Naive thymus-derived CD4-positive, alpha-beta T cell (primary cell): Measurements from ENCODE around the gene SNX30. TPM values are rescaled to one million over a fixed set of nuclear protein-coding genes. Genes with fewer than 3 reads are reported as not detected.

Source experiments
- ATAC-seq: fragments of 150-1000 bp; cut with Tn5 transposase; 2 replicates; pipeline ENCODE4 v1.10.0; 2021; ENCODE audit warnings: mild to moderate bottlenecking, moderate library complexity
- CTCF ChIA-PET: fragments of 350-600 bp; sonication (Branson Sonifier 250); formaldehyde crosslinking; loops from one replicate; lab custom pipeline; 2021; ENCODE audit warnings: antibody characterized with exemption; lab: Charles Lee
- POLR2A ChIA-PET: fragments of 350-600 bp; sonication (Branson Sonifier 250); formaldehyde crosslinking; loops from one replicate; lab custom pipeline; 2021; ENCODE audit warnings: antibody characterized with exemption, inconsistent platforms; lab: Charles Lee
- DNase-seq, 9 donors: peaks; one replicate each; pipeline versions ENCODE4 v3.0.0 to v3.0.0-alpha.2; 2020 to 2022; ENCODE audit warnings: mixed read lengths in 1 of 9
- H3K27ac ChIP-seq: one replicate; pipeline ENCODE4 v1.7.0; 2013; ENCODE audit warnings: mild to moderate bottlenecking, low read depth, low read length, moderate library complexity
- H3K27me3 ChIP-seq, 2 donors: one replicate each; pipeline ENCODE4 v1.7.0; 2013; ENCODE audit warnings: low read length in 2 of 2, mild to moderate bottlenecking in 2 of 2, moderate library complexity in 2 of 2; ENCODE audit not compliant: control insufficient read depth in 2 of 2, insufficient read depth in 2 of 2
- H3K36me3 ChIP-seq, 3 experiments: 1 replicate in 2 of 3; 2 replicates in 1 of 3; pipeline ENCODE4 v1.7.0; 2013; ENCODE audit warnings: low read length in 3 of 3, mild to moderate bottlenecking in 3 of 3, moderate library complexity in 1 of 3; ENCODE audit not compliant: insufficient read depth in 3 of 3, control insufficient read depth in 2 of 3
- H3K4me1 ChIP-seq, 2 donors: one replicate each; pipeline ENCODE4 v1.7.0; 2013; ENCODE audit warnings: low read length in 2 of 2, mild to moderate bottlenecking in 2 of 2, moderate library complexity in 1 of 2; ENCODE audit not compliant: control insufficient read depth in 2 of 2, insufficient read depth in 2 of 2
- H3K4me3 ChIP-seq: 2 replicates; pipeline ENCODE4 v1.7.0; 2013; ENCODE audit warnings: mild to moderate bottlenecking, low read length
- H3K9me3 ChIP-seq, 3 experiments: 1 replicate in 2 of 3; 2 replicates in 1 of 3; pipeline ENCODE4 v1.7.0; 2013; ENCODE audit warnings: low read length in 3 of 3; ENCODE audit not compliant: control insufficient read depth in 2 of 3
- H3K27ac Mint-ChIP-seq, 9 donors: one replicate each; pipeline ENCODE4 v1.8.0; 2020 to 2022; ENCODE audit warnings: mixed read lengths in 9 of 9, mild to moderate bottlenecking in 8 of 9, moderate library complexity in 5 of 9, inconsistent platforms in 2 of 9
- H3K27me3 Mint-ChIP-seq, 5 donors: one replicate each; pipeline ENCODE4 v1.8.0; 2021 to 2022; ENCODE audit warnings: mixed read lengths in 5 of 5, mild to moderate bottlenecking in 1 of 5
- H3K36me3 Mint-ChIP-seq, 5 donors: one replicate each; pipeline ENCODE4 v1.8.0; 2020 to 2022; ENCODE audit warnings: mixed read lengths in 5 of 5, mild to moderate bottlenecking in 3 of 5, inconsistent platforms in 1 of 5
- H3K4me1 Mint-ChIP-seq, 7 donors: one replicate each; pipeline ENCODE4 v1.8.0; 2020 to 2022; ENCODE audit warnings: mixed read lengths in 7 of 7, mild to moderate bottlenecking in 3 of 7, inconsistent platforms in 1 of 7
- H3K4me3 Mint-ChIP-seq, 10 donors: one replicate each; pipeline ENCODE4 v1.8.0; 2020 to 2022; ENCODE audit warnings: mild to moderate bottlenecking in 10 of 10, mixed read lengths in 10 of 10, moderate library complexity in 6 of 10, inconsistent platforms in 2 of 10
- H3K9me3 Mint-ChIP-seq, 11 donors: one replicate each; pipeline ENCODE4 v1.8.0; 2020 to 2022; ENCODE audit warnings: mixed read lengths in 11 of 11, mild to moderate bottlenecking in 4 of 11, inconsistent platforms in 1 of 11, moderate library complexity in 1 of 11
- intact Hi-C, 2 donors: fragments of 100-400 bp; cut with micrococcal nuclease; formaldehyde crosslinking; loops; one replicate each; pipeline ENCODE4 v1.15.1; 2023
- polyA plus RNA-seq, 2 donors: library from polyadenylated mRNA; unstranded; fragments of 300-500 nt; fragmentation: Illumina TruSeq; gene quantifications; one replicate each; pipeline ENCODE4 v1.2.3, GENCODE V29; 2021
- total RNA-seq, 6 experiments: library from RNA in 5 of 6; stranded (reverse) in 5 of 6; gene quantifications; 1 replicate in 5 of 6; 2 replicates in 1 of 6; pipeline ENCODE4 v1.2.3 and lab custom pipeline; 2021 to 2026

Gene SNX30
- total and polyA plus RNA-seq, 7 experiments from 2014 or later = 0.98 to 15.8 (median 8.4) TPM

DNA sequence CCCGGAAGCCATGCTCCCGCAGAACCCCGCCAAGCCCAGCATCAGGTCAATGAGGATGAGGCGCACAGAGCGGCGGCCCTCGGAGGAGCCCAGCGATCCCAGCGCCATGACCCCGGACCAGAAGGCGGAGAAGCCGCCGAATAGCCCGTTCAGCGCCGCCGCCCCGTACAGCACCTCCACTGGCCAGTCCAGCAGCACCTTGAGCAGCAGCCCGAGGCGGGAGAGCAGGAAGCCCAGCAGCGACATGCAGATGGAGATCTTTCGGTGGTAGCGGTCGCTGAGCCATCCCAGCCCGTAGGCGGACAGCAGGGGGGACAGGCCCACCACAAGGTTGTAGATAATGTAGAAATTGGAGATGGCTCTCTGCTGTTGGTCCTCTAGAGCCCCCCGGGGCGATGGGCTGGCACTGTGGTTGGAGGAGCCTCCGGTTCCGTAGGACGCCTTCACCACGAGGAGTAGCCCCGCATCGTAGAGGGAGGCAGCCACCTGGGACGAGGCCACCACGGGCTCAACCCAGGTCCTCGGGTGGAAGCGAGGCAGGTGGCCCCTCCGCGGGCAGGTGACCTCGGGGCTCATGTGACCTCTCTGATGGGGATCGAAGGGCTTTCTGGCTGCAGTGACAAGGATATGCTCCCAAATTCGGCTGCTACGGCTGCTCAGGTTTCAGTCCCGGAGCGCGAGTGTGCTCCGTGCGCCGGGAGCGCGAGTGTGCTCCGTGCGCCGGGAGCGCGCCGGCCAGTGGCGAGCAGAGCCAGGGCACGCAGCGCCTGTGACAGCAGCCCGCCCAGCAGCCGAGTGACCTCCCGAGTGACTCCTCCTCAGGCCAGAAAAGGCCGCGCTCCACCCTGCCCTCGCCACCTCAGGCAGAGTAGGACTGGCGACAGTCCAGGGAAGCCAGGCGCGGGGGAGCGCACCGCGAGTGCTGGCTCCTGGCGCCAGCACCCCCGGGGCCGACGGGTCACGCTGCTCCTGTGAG is 139.8 kb downstream of the SNX30 start, which contains the start of gene SLC46A2:
Gene SLC46A2, minus strand, starts transcription at position 771 of the 976 bp plus-strand sequence. Its CDS starts 195 bp downstream, at position 576.
- H3K9me3 Mint-ChIP-seq = peaks cover 0 to 6% (median 0%) of the 10 kb centered on the region in 11 donors
- intact Hi-C loops = no loop called here
- Histone ChIP-seq H3K27ac (no peak within 1 kb of the TSS), H3K4me3 (no peak within 1 kb of the TSS), H3K36me3 (no peaks in the 10 kb centered on the region), H3K4me1 (no peaks in the 10 kb centered on the region), H3K27me3 (no peaks in the 10 kb centered on the region), H3K9me3 (no peaks in the 10 kb centered on the region)
- H3K4me1 Mint-ChIP-seq = peaks cover 0 to 6% (median 0%) of the 10 kb centered on the region in 7 donors
- peaks cover 35 to 47% (median 42%) of the 10 kb centered on the region in 5 donors for H3K27me3 Mint-ChIP-seq
- peak within 1 kb of the TSS in 1 of 10 donors; percentile 49 for H3K4me3 Mint-ChIP-seq
- ATAC-seq (peak; percentile 60), DNase-seq (peak in 1 of 9 donors; percentile 13)
- ChIA-PET POLR2A (no interaction called here), CTCF (no interaction called here)
- H3K27ac Mint-ChIP-seq = no peak within 1 kb of the TSS
- peaks cover 0 to 7% (median 0%) of the 10 kb centered on the region in 5 donors for H3K36me3 Mint-ChIP-seq

DNA sequence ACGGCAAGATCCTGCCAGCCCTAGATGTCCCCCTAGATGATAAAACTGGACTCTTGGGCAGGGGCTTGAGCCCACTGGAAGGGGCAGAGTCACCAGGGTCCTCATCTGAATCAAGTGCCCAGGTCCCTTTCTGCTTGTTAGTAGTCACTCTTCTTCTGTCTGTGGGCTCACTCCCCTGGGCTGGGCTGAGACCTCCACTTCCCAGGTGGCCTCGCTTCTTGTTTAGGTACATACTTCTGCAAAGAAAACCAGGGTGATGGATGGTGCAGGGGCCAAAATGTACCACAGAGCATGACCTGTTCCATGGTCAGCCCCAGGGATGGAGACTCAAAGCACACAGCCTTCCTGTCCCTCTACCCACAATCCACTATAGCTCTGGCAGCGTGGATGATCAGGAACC is 141.0 kb downstream of the SNX30 start:
- peaks cover 0 to 12% (median 3%) of the 10 kb centered on the region in 11 donors for H3K9me3 Mint-ChIP-seq
- peaks cover 0 to 7% (median 0%) of the 10 kb centered on the region in 5 donors for H3K36me3 Mint-ChIP-seq
- no peaks in the 10 kb centered on the region for H3K36me3 ChIP-seq
- no peaks in the 10 kb centered on the region for H3K9me3 ChIP-seq
- no peak overlapping the region for H3K27ac Mint-ChIP-seq
- no peaks in the 10 kb centered on the region for H3K27me3 ChIP-seq
- no peak overlapping the region for H3K27ac ChIP-seq
- H3K4me1 Mint-ChIP-seq = peaks cover 0 to 13% (median 0%) of the 10 kb centered on the region in 7 donors
- no peak overlapping the region for H3K4me3 Mint-ChIP-seq
- intact Hi-C loops = no loop called here
- ChIA-PET POLR2A (no interaction called here), CTCF (no interaction called here)
- no peak overlapping the region for H3K4me3 ChIP-seq
- peaks cover 44 to 53% (median 51%) of the 10 kb centered on the region in 5 donors for H3K27me3 Mint-ChIP-seq
- ATAC-seq (no peak), DNase-seq (no peak)
- no peaks in the 10 kb centered on the region for H3K4me1 ChIP-seq

DNA sequence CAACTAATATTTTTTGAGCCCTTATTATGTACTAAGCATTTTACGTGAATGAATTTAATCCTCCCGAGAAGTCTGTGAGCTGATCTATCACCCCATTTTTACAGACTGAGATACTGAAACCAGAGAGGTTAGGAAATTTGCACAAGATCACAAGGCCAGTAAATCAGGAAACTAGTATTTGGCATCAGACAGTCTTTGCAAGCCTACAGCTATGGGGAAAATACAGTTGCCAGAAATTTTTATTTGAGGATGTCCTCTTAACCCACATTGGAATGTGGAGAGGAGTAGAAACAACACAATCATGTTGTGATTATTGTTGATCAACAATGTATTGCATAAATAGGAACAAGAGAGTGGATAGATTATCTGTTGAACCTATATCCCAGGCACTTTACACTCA is 142.4 kb downstream of the SNX30 start:
- H3K27ac Mint-ChIP-seq = no peak overlapping the region
- peaks cover 0 to 13% (median 0%) of the 10 kb centered on the region in 7 donors for H3K4me1 Mint-ChIP-seq
- no peaks in the 10 kb centered on the region for H3K9me3 ChIP-seq
- H3K9me3 Mint-ChIP-seq = peaks cover 0 to 12% (median 3%) of the 10 kb centered on the region in 11 donors
- no peak overlapping the region for H3K4me3 ChIP-seq
- peaks cover 46 to 61% (median 57%) of the 10 kb centered on the region in 5 donors for H3K27me3 Mint-ChIP-seq
- no peaks in the 10 kb centered on the region for H3K27me3 ChIP-seq
- H3K4me1 ChIP-seq = no peaks in the 10 kb centered on the region
- H3K36me3 ChIP-seq = no peaks in the 10 kb centered on the region
- no peak overlapping the region for H3K4me3 Mint-ChIP-seq
- ChIA-PET POLR2A (no interaction called here), CTCF (no interaction called here)
- no peak for ATAC-seq
- no peak for DNase-seq
- H3K36me3 Mint-ChIP-seq = peaks cover 0 to 7% (median 0%) of the 10 kb centered on the region in 5 donors
- intact Hi-C loops = no loop called here
- H3K27ac ChIP-seq = no peak overlapping the region

DNA sequence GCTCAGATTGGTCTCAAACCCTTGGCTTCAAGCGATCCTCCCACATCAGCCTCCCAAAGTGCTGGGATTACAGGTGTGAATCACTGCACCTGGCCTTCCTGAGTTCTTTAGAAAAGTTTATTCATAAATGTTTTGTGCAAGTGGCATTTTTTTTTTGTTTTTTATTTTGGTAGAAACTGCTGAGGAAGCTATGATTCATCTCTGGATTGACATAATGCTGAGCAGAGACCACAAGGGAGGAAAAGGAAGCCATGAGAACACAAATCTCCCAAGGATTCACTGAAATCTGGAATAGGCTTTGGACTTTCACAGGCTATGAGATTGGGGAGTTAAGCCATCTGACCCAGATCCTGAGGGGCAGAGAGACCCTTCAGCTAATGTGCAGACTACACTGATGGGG is 143.5 kb downstream of the SNX30 start:
- H3K27ac Mint-ChIP-seq = no peak overlapping the region
- H3K4me3 Mint-ChIP-seq = no peak overlapping the region
- no peaks in the 10 kb centered on the region for H3K27me3 ChIP-seq
- H3K27ac ChIP-seq = no peak overlapping the region
- H3K4me3 ChIP-seq = no peak overlapping the region
- no peaks in the 10 kb centered on the region for H3K36me3 ChIP-seq
- H3K27me3 Mint-ChIP-seq = peaks cover 53 to 69% (median 65%) of the 10 kb centered on the region in 5 donors
- no peaks in the 10 kb centered on the region for H3K4me1 ChIP-seq
- POLR2A ChIA-PET = no interaction called here
- H3K9me3 Mint-ChIP-seq = peaks cover 0 to 12% (median 3%) of the 10 kb centered on the region in 11 donors
- CTCF ChIA-PET = no interaction called here
- ATAC-seq = peak; percentile 50
- H3K36me3 Mint-ChIP-seq = peaks cover 0 to 7% (median 0%) of the 10 kb centered on the region in 5 donors
- H3K4me1 Mint-ChIP-seq = peaks cover 0 to 22% (median 0%) of the 10 kb centered on the region in 7 donors
- intact Hi-C loops = no loop called here
- no peak for DNase-seq
- no peaks in the 10 kb centered on the region for H3K9me3 ChIP-seq

DNA sequence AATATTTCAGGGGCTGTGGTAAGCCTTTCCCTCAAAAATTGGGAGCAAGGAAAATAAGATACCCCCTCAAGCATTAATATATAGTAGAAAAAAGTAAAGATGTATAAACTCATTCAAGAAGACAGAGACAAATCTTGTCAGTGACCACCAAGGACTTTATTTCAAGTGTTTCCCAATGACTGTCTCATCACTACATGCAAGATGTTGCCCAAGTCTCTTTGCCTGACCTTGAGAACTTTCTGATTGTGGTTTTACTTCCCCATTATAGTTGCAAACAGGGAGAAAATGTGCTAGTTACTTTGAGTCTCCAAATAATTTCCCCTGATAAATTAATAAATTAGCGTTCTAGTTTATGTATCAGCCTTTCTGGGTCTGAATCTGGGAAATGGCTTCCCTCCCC is 144.1 kb downstream of the SNX30 start:
- Histone ChIP-seq H3K27me3 (no peaks in the 10 kb centered on the region), H3K4me3 (no peak overlapping the region), H3K4me1 (no peaks in the 10 kb centered on the region), H3K27ac (no peak overlapping the region), H3K36me3 (no peaks in the 10 kb centered on the region), H3K9me3 (no peaks in the 10 kb centered on the region)
- Mint-ChIP-seq H3K27me3 (peaks cover 51 to 64% (median 62%) of the 10 kb centered on the region in 5 donors), H3K36me3 (peaks cover 0 to 5% (median 0%) of the 10 kb centered on the region in 5 donors), H3K27ac (no peak overlapping the region), H3K4me1 (peaks cover 0 to 25% (median 0%) of the 10 kb centered on the region in 7 donors), H3K9me3 (peaks cover 0 to 9% (median 3%) of the 10 kb centered on the region in 11 donors), H3K4me3 (no peak overlapping the region)
- ATAC-seq (peak; percentile 36), DNase-seq (no peak)
- ChIA-PET CTCF (no interaction called here), POLR2A (no interaction called here)
- intact Hi-C loops = no loop called here

DNA sequence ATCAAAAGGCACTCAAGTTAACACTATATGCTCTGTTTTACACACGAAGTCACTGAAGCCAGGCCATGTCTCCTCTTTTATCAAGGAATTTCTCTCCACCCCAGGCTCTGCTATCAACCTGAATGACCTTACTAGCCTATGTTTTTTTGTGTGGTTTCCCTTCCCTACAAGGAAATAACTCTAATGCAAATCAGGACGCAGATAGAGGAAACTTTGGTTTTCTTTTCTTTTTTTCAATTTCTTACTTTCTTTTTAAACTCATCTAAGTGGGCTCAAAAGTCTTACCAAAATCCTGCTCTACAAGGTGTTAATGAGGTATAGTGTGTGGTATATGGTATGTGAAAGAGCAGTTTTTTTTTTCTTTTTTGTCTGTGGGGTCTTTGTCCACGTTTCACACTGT is 145.6 kb downstream of the SNX30 start:
- intact Hi-C loops = no loop called here
- Histone ChIP-seq H3K4me1 (no peaks in the 10 kb centered on the region), H3K9me3 (no peaks in the 10 kb centered on the region), H3K36me3 (no peaks in the 10 kb centered on the region), H3K4me3 (no peak overlapping the region), H3K27me3 (no peaks in the 10 kb centered on the region), H3K27ac (no peak overlapping the region)
- Mint-ChIP-seq H3K9me3 (peaks cover 0 to 9% (median 3%) of the 10 kb centered on the region in 11 donors), H3K4me3 (no peak overlapping the region), H3K4me1 (peaks cover 0 to 25% (median 0%) of the 10 kb centered on the region in 7 donors), H3K27me3 (peaks cover 49 to 63% (median 56%) of the 10 kb centered on the region in 5 donors), H3K36me3 (no peaks in the 10 kb centered on the region), H3K27ac (no peak overlapping the region)
- ChIA-PET POLR2A (no interaction called here), CTCF (no interaction called here)
- DNase-seq = no peak
- no peak for ATAC-seq
